HL-60 (cell line): ENCODE data around the gene DNAH14.

Source experiments
- CTCF ChIP-seq: IDR thresholded peaks from one replicate; pipeline ENCODE4 v1.5.1; 2011; ENCODE audit warnings: low read length, control low read depth, inconsistent platforms; ENCODE audit not compliant: insufficient read depth
- REST ChIP-seq: IDR thresholded peaks from 2 replicates; pipeline ENCODE4 v1.6.1; 2012; ENCODE audit warnings: low read depth; ENCODE audit not compliant: insufficient replicate concordance

- no peak for TF ChIP-seq CTCF
- no peak for TF ChIP-seq REST
These were observed 430.6 kb downstream of the DNAH14 start for GRCh38 chr1:225360119-225360518.
